GM12891 (cell line): ENCODE data around the gene CEP350.

Experiments
- POLR2A ChIP-seq: IDR thresholded peaks from 2 replicates; pipeline ENCODE4 v1.6.1; 2011; ENCODE audit warnings: low read depth, low read length, control low read depth
- POLR2AphosphoS5 ChIP-seq: IDR thresholded peaks from 2 replicates; pipeline ENCODE4 v1.6.1; 2011; ENCODE audit warnings: low read depth, low read length, control low read depth
- POU2F2 ChIP-seq: IDR thresholded peaks from 2 replicates; pipeline ENCODE4 v1.6.1; 2011; ENCODE audit warnings: low read depth, mild to moderate bottlenecking, control low read depth, low read length, moderate library complexity
- TAF1 ChIP-seq: IDR thresholded peaks from 2 replicates; pipeline ENCODE4 v1.6.1; 2011; ENCODE audit warnings: low read depth, low read length, control low read depth

DNA sequence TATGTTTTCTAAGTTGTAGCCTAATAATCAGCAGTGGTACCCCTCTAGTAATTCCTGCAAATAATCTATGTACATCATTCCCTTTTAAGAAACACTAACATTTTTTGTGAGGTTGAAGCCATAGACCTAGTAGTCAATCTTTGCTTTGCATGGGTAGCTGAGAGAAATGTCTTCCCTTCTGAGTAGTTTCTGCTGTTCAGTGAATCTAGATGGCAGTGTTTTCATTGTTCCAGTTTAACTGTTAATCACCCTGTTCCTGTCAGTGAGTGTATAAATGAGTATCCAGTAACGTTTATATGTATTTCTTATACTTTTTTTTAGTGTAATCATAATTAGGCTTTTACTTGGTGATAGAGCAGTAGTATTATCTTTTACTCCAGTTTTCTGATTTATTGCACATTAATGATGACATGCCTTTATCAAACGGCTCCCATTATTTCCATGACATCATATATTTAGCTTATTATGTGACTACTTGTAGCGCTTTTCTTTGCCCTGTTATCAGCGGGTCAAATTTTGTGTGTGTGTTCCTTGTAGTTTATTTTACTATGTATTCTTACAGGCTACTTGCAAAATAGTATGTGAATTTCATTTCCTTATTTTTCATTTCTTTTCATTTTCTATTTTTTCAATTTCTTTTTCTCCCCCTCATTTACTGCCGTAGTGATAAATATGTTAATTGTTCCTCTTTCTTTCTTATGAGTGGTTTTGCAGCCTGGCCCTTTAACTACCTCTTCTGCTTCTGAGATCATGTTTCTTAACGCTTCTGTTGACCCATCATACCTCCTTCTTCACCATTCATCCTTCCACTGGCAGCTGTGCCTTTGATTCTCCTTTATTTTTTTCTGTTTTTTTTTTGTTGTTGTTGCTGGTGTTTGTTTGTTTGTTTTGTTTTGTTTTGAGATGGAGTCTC, 18.8 kb downstream of the CEP350 start:
- no peak for TF ChIP-seq TAF1
- no peak for TF ChIP-seq POLR2A
- TF ChIP-seq POLR2AphosphoS5, result no peak
- no peak for TF ChIP-seq POU2F2
